22Rv1 (cell line): ENCODE measurements around the gene JCHAIN.

Experiments
- H3K27ac ChIP-seq: fragments of 450-650 bp; 2 replicates; pipeline ENCODE4 v1.5.1; 2017
- ZFX ChIP-seq: fragments of 450-650 bp; IDR thresholded peaks from 2 replicates; pipeline ENCODE4 v1.6.1; 2017; ENCODE audit warnings: antibody characterized with exemption, borderline replicate concordance
- TF ChIP-seq, protein P1 (sequence below): fragments of 450-650 bp; IDR thresholded peaks from 2 replicates; pipeline ENCODE4 v1.5.1; 2017; ENCODE audit warnings: mild to moderate bottlenecking

Gene JCHAIN

DNA sequence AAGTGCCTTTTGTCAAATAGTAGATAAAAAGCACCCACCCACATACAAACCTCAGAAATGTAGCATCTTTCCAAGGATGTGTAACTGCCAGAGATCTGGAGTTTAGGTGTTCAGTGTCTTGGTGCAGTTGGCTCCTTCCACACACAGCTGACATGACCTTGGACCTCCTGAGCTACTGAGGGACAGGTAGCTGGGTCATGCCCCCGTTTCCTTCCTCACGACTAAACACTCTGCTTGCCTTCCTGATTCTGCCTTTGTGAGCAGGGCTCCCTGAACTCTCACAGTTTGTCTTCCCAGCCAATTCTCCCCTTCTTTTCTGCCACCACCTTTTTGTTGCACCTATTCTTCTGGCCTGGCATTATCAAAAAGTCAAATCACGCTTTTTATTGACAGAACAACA, 45.3 kb upstream of the JCHAIN start:
- H3K27ac ChIP-seq: no peak overlapping the region
- TF ChIP-seq, protein P1, sequence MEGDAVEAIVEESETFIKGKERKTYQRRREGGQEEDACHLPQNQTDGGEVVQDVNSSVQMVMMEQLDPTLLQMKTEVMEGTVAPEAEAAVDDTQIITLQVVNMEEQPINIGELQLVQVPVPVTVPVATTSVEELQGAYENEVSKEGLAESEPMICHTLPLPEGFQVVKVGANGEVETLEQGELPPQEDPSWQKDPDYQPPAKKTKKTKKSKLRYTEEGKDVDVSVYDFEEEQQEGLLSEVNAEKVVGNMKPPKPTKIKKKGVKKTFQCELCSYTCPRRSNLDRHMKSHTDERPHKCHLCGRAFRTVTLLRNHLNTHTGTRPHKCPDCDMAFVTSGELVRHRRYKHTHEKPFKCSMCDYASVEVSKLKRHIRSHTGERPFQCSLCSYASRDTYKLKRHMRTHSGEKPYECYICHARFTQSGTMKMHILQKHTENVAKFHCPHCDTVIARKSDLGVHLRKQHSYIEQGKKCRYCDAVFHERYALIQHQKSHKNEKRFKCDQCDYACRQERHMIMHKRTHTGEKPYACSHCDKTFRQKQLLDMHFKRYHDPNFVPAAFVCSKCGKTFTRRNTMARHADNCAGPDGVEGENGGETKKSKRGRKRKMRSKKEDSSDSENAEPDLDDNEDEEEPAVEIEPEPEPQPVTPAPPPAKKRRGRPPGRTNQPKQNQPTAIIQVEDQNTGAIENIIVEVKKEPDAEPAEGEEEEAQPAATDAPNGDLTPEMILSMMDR: no peak
- TF ChIP-seq ZFX: no peak

DNA sequence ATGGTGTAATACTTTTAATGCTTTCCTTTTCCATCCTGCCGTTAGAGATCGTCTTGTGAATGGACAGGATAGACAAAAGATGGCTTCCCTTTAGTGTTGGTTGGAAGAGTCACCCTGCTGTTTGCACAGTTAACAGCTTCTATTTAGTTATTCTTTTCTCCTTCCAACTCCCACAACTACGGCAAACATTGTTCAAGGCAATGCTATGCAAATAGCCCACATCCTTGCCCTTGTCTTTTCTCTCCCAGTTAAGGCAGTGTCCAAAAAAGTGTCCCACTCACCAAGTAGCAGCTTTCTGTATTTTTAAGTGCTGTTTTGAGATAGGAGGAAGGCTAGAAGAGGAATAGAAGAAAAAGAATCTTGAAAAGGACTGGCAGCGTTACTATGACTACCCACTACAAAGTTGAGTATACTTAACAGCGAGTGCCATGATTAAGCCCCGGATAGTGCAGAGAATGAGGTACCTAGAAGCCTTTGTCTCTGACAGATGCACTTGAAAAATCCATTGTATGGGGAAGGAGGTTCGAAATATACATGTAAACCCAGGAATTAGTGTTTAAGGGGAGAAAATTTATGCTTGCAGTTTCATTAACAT, 43.4 kb upstream of the JCHAIN start:
- peak overlapping the region; percentile 59 for H3K27ac ChIP-seq

DNA sequence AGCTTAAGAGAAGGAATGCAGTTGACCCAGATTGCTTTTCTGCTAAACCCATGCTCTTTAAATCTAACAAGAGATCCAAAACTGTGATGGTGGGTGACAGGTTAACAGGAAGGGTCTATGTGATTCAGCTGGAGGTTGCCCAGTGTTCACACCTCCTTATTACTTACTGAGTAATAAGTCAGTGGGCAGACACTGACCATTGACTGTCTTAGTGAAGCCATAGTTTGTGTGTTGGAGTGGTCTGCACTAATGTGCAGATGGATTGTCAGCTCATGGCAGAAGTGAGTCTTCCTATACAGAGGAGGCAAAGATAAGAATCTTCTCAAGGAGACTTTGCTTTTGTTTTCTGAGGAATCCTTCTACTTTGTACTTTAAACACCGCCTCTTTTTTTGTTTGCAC, 40.2 kb upstream of the JCHAIN start:
- no peak for TF ChIP-seq ZFX
- TF ChIP-seq, protein P1: no peak
- peak overlapping the region; percentile 90; the same call in 1 of the 2 replicates for H3K27ac ChIP-seq

More for the DNA sequence above, 43.4 kb upstream of the JCHAIN start:
- TF ChIP-seq, protein P1: no peak
- no peak for TF ChIP-seq ZFX

DNA sequence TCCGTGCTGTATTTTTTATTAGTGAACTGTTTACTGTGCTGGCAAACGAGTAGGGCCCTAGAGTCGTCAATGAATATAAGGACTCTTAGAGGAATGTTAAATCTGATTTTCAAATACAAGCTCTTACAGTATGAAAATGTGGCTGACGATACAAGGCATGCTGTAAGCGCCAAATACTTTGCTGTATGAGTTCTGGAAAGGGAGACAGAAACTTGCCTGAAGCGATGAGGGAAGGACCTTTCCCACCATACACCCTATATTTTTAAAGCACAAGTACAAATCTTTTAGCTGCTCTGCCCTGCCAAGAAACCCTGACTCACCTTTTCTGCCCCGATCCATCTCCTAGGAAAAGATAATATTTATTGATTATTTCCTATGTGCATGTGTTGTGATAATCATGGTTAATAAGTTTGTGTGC, 39.7 kb upstream of the JCHAIN start:
- peak overlapping the region; percentile 90 for H3K27ac ChIP-seq
- TF ChIP-seq, protein P1: no peak
- TF ChIP-seq ZFX: no peak

DNA sequence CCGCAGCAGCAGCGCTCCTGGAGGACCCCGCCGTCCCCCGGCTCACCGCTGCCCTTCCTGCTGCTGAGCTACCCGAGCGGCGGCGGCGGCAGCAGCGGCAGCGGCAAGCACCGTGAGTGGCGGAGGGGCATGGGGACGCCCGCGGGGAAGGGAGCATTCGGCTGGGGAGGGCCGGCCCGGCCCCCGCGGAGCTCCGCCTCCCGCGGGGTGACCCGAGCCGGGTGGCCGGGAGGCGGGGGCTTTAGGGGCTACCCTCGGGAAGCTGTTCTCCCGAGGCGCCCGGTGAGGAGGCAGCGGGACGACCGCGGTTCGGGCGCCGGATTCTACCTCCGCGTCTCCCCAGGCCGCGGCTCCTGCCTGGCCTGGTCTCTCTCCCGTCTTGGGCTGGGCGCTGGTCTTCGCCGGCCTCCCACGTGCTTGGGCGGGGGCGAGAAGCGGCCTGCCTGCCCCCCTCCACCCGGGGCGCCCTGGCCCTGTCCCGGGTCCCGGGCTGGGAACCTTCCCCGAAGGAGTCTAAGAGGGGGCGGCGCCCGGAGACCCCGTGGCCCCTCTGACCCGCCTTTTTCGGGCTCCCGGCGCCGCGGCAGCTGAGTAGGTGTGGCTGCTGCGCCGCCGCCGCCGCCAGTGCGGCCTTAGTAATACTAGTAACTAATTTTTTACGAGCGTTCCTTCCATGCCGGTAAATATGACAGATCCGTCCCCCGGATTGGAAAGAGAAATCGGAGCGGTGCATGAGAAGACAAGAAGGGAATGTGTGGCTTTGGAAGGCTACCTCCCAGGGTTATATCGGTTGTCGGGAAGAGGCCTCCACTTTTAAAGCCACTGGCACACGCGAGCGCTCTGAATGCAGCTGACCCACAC, 39.1 kb upstream of the JCHAIN start:
- peak overlapping the region; percentile 90 for H3K27ac ChIP-seq
- TF ChIP-seq, protein P1: no peak
- TF ChIP-seq ZFX: no peak

DNA sequence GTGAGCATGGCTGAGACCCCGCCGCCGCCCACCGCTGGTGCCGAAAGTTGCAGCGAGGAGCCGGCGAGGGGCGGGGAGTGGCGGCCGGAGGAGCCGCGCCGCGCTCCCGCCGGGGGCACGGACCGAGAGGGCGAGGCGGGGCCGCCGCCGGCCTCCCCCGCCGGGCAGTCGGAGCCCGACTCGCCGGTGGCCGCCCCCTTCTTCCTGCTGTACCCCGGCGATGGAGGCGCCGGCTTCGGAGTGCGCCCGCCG, 38.5 kb upstream of the JCHAIN start:
- TF ChIP-seq, protein P1: no peak; the same call in 1 of the 2 replicates
- no peak for TF ChIP-seq ZFX
- H3K27ac ChIP-seq: peak overlapping the region; percentile 90
